ENCODE results near the gene NFKBIB. TPM values are rescaled to one million over a fixed set of nuclear protein-coding genes. Genes with fewer than 3 reads are reported as not detected.

NFKBIB gene
- total and polyA plus RNA-seq, 2 experiments from 2014 or later = 24.1 to 29.6 TPM

DNA sequence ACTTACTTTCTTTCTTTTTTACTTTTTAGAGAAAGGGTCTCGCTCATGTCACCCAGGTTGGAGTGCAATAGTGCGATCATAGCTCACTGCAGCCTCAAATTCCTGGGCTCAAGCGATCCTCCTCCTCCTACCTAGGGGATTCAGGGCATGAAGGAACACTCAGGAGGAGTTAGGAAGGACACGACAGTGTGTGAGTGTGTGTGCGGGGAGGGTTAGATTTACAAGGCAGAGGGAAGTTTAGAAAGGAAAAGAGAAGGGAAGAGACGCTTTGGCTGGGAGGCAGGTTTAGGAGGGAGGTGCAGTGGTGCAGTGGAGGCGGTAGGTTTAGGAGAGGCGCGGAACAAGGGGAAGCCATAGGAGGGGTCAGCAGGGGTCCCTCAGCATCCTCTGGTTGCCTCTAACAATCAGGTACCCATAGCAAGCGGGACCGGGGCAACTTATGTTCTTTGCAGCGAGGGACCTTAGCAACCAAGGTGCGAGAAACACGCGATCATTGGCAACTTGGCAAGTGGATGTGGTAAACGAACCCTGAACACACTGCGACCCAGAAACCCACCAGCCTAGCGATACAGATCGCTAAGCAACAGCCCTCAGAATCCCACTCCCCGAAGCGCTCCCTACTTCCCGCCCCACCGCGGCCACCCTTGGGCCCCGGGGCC lies 852 bp upstream of the NFKBIB start:
- DNase-seq (ENCODE audit: low spot score) = no peak
- Histone ChIP-seq H3K27me3 (no peaks in the 10 kb centered on the region), H3K4me3 (peak overlapping the region; percentile 40), H2AFZ (peak overlapping the region; percentile 14), H3K4me2 (peak overlapping the region; percentile 85), H3K4me1 (ENCODE audit: insufficient read depth) (peaks cover 11% of the 10 kb centered on the region), H3K36me3 (replicated peaks; ENCODE audit: insufficient read depth, low read depth) (no peaks in the 10 kb centered on the region), H4K20me1 (ENCODE audit: insufficient read depth, poor library complexity, severe bottlenecking) (no peaks in the 10 kb centered on the region), H3K9me3 (ENCODE audit: low read depth) (no peaks in the 10 kb centered on the region), H3K27ac (peak overlapping the region; percentile 76), H3K79me2 (peaks cover 62% of the 10 kb centered on the region), H3K9me2 (replicated peaks; ENCODE audit: insufficient read depth) (no peaks in the 10 kb centered on the region)
- no peak for TF ChIP-seq CTCF (IDR thresholded peaks at IDR 0.05; ENCODE audit: poor library complexity)
- no peak for TF ChIP-seq EZH2 (IDR thresholded peaks at IDR 0.05; ENCODE audit: borderline replicate concordance)
- TF ChIP-seq EZH2phosphoT487 (IDR thresholded peaks at IDR 0.05; ENCODE audit: low read depth, severe bottlenecking, unreplicated experiment) = no peak
- whole genome bisulfite sequencing (ENCODE audit: low lambda C conversion rate, missing lambda C conversion rate) = 16% methylated on average over 24 of the region's 25 CpGs

GRCh38 chr19:38900202-38900629 lies 447 bp downstream of the NFKBIB start:
- H3K4me2 ChIP-seq = peak overlapping the region; percentile 81
- no peaks in the 10 kb centered on the region for H4K20me1 ChIP-seq (ENCODE audit: insufficient read depth, poor library complexity, severe bottlenecking)
- H3K36me3 ChIP-seq (replicated peaks; ENCODE audit: insufficient read depth, low read depth) = no peaks in the 10 kb centered on the region
- DNase-seq (ENCODE audit: low spot score) = no peak
- TF ChIP-seq EZH2phosphoT487 (IDR thresholded peaks at IDR 0.05; ENCODE audit: low read depth, severe bottlenecking, unreplicated experiment) (no peak), CTCF (IDR thresholded peaks at IDR 0.05; ENCODE audit: poor library complexity) (no peak), EZH2 (IDR thresholded peaks at IDR 0.05; ENCODE audit: borderline replicate concordance) (no peak)
- H3K9me3 ChIP-seq (ENCODE audit: low read depth) = no peaks in the 10 kb centered on the region
- peak overlapping the region; percentile 35 for H3K4me3 ChIP-seq
- H3K27me3 ChIP-seq = no peaks in the 10 kb centered on the region
- peak overlapping the region; percentile 95 for H3K27ac ChIP-seq
- 3% methylated on average over 8 of the region's 8 CpGs for WGBS (ENCODE audit: low lambda C conversion rate, missing lambda C conversion rate)
- peak overlapping the region; percentile 45 for H2AFZ ChIP-seq
- H3K79me2 ChIP-seq = peaks cover 62% of the 10 kb centered on the region
- H3K9me2 ChIP-seq (replicated peaks; ENCODE audit: insufficient read depth) = no peaks in the 10 kb centered on the region
- H3K4me1 ChIP-seq (ENCODE audit: insufficient read depth) = peaks cover 11% of the 10 kb centered on the region

DNA sequence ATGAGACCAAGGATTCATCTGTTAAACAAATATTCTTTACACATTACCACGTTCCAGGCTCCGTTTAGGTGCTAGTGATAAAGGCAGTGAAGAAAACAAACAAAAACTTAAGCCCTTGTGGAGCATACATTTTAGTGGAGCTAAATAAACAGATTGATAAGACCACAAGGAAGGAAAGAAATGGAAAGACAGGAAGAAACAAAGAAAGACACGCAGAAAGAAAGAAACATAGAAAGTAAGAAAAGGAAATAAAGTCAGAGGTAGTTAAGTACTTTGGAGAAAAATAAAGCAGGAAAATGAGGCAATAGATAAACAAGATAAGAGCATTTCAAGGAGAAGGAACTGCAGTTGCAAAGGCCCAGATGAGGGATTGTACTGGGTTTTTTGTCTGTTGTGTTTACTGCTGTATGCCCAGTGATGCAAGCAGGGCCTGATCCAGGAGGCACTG lies 998 bp downstream of the NFKBIB start:
- no peaks in the 10 kb centered on the region for H3K9me3 ChIP-seq (ENCODE audit: low read depth)
- TF ChIP-seq CTCF (IDR thresholded peaks at IDR 0.05; ENCODE audit: poor library complexity) (no peak), EZH2 (IDR thresholded peaks at IDR 0.05; ENCODE audit: borderline replicate concordance) (no peak), EZH2phosphoT487 (IDR thresholded peaks at IDR 0.05; ENCODE audit: low read depth, severe bottlenecking, unreplicated experiment) (no peak)
- no peak for DNase-seq (ENCODE audit: low spot score)

More for the DNA sequence above, 998 bp downstream of the NFKBIB start:
- H3K36me3 ChIP-seq (replicated peaks; ENCODE audit: insufficient read depth, low read depth) = no peaks in the 10 kb centered on the region
- H3K79me2 ChIP-seq = peaks cover 57% of the 10 kb centered on the region
- no peaks in the 10 kb centered on the region for H4K20me1 ChIP-seq (ENCODE audit: insufficient read depth, poor library complexity, severe bottlenecking)
- H2AFZ ChIP-seq = peak overlapping the region; percentile 45
- peak overlapping the region; percentile 95 for H3K27ac ChIP-seq
- H3K9me2 ChIP-seq (replicated peaks; ENCODE audit: insufficient read depth) = no peaks in the 10 kb centered on the region
- peak overlapping the region; percentile 35 for H3K4me3 ChIP-seq
- WGBS (ENCODE audit: low lambda C conversion rate, missing lambda C conversion rate) = 30% methylated on average over 3 of the region's 3 CpGs
- peak overlapping the region; percentile 81 for H3K4me2 ChIP-seq
- no peaks in the 10 kb centered on the region for H3K27me3 ChIP-seq
- H3K4me1 ChIP-seq (ENCODE audit: insufficient read depth) = peaks cover 11% of the 10 kb centered on the region

Data from hepatocyte (in vitro differentiated cells).